ENCODE results near the gene SURF2. TPM values are rescaled to one million over a fixed set of nuclear protein-coding genes. Genes with fewer than 3 reads are reported as not detected.

The SURF2 gene
- 10.1 and 26.1 TPM in 2 replicates for total RNA-seq

DNA sequence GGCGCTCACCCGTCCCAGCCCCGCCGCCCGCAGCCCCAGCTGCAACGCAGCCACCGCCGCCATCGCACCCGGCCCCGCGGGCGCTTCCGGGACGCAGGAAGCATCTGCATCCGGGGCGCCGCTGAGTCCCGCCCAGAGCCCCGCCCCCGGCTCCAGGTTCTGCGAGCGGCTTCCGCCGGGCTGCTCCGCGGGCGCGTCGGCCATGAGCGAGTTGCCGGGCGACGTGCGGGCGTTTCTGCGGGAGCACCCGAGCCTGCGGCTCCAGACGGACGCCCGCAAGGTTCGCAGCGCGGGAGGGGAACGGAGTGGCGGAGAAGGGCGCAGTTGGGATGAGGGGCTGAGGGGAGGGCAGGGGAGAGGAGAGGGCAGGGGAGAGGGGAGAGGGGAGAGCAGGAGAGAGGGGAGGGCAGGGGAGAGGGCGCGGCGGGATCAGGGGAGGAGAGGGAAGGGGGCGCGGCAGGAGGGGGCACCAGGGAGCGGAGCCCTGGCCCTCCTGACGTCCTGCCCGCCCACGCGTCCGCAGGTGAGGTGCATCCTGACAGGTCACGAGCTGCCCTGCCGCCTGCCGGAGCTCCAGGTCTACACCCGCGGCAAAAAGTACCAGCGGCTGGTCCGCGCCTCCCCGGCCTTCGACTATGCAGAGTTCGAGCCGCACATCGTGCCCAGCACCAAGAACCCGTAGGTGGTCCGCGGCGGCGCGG, at the start of gene SURF2, which contains the start of gene SURF1:
SURF2 (plus strand) TSS at position 160 of the 701 bp plus-strand sequence; CDS start at position 203, 43 bp downstream.
SURF1 (minus strand) TSS at position 97 of the 701 bp plus-strand sequence; CDS start at position 63, 34 bp downstream.

DNA sequence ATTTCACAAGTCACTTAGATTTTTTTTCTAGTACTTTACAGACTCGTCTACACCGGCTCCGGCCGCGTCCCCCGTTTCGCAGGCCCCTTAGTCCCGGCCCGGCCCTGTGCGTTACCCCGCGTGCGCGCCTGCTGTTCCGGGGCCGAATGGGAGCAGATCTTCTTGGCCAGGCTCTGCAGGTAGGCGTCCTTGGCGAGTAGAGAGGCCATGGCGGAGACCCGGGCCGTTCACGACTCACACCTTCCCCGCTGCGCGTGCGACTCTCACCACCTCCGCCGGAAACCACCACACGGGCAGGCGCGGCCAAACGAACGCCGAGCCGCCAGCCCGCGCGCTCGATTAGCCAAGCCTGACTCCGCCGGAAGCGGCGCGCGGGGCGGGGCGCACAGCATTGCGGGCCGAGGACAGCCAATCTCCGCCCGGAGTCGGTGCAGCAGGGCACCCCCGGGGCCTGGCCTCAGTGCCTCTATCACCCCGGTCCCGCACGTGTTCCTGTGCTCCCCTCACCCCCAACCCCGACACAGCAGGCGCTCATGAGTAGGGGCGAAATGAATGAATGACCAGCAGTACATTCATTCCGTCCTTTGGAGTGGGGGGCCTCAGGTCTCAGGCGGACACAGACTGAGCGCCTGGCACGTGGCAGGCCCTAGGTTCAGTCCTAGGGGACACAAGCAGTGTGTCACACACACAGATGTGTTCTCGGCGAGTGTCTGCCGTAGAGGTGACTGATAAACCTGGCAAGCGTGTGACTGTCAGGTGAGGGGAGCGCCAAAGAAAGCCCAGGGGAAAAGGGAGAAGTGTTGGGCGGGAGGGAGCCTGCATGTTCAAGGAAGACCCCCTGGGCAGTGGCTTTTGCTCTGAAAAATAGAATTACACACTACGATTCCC, 20.2 kb upstream of the SURF2 start, which contains the start of gene SURF6:
SURF6 (minus strand) TSS at position 265 of the 888 bp plus-strand sequence; CDS start at position 209, 56 bp downstream.

DNA sequence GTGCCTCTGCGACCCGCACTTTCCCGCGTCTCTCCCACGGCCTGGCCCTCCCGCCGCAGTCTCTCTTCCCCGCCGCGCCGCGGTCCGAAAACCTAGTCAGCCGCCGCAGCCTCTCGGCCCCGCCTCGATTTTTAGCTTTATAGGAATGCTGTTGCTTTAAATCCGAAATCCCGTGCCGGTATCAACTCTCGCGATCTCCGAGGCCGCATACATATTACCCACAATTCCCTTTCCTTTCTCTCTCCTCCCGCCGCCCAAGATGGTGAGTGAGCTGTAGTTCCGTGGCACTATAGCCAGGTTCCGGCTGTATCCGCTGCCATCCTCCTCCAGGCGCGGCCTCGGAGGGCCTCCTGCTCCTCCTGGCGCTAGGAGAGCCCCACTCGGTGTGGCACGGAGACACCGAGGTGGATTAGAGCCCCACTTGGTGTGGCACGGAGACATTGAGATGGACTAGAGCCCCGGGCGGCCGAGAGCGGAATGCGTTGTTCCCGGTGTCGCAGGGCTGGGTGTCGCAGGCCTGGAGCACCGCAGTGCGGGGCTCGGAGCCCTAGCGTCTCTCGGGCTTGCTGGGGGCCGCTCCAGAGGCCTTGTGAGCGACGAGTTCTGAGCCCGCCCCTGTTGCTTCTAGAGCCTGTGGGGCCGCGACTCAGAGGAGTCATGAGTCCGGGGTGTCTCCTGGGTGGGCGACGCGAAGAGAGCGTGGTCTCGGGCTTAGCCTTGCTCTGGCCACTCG, 8.2 kb upstream of the SURF2 start, which contains the start of the genes MED22 and RPL7A:
MED22 (minus strand) TSS at position 147 of the 733 bp plus-strand sequence. CDS start 1,469 bp downstream, outside the sequence.
RPL7A (plus strand) TSS at position 234 of the 733 bp plus-strand sequence; CDS start at position 260, 26 bp downstream.

DNA sequence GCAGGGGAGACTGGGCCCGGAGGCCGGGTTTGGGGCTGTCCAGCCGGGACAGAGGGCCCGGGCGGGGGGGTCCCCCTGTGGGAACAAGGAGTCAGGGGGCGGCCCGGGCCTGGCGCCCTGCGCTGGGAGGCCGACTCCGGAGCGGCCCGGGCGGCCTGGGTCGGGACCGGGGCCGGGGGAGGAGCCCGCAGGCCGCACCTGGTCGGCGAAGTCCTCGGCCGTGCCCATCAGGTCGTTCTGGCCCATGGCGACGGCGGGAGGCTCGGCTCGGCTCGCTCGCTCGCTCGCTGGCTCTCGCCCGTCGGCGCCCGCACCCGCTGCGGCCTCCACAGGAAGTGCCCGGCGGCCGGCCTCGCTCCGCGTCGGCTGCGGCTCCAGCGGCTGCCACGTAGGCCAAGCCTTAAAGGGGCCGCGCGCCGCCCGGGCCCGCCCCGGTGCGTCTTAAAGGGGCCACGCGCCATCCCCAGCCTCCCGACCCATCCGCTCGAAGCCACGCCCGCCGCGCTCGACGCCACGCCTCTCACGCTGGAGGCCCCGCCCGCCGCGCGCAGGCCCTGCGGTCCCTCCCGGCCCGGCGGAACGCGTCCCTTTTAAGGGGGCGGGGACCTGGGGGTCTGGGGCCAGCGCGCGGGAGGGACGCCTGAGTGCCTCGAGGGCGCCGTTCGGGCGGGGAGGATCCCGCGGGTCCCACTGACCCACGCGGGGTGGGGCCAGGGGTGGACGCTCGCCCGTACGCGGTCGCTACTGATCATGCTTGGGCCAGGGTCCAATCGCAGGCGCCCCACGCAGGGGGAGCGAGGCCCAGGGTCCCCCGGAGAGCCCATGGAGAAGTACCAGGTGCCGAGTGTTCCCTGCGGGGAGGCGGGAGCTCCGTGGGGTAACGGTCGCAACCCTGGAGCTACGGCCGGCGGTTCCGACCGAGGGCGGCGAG, 19.6 kb downstream of the SURF2 start, which contains the start of the genes STKLD1 and SURF4:
STKLD1 (plus strand) TSS at position 643 of the 931 bp plus-strand sequence; CDS start at position 751, 108 bp downstream.
SURF4 (minus strand) TSS at position 337 of the 931 bp plus-strand sequence; CDS start at position 246, 91 bp downstream.

Other genes starting within 250 kb of the SURF2 start
- gene RALGDS, start 235.3 kb upstream of the SURF2 start, total RNA-seq = 23.4 and 38.5 TPM in 2 replicates
- gene GBGT1, start 192.6 kb upstream of the SURF2 start, total RNA-seq = 3.3 and 4.5 TPM in 2 replicates
- gene OBP2B, start 147.3 kb upstream of the SURF2 start, total RNA-seq = not detected in 2 replicates
- not detected in 2 replicates for gene ABO, start 81.3 kb upstream of the SURF2 start, total RNA-seq
- gene SURF6, start 20.4 kb upstream of the SURF2 start, total RNA-seq = 7.6 and 15.1 TPM in 2 replicates
- gene MED22, start 8.4 kb upstream of the SURF2 start, total RNA-seq = 13.5 and 15.1 TPM in 2 replicates
- gene RPL7A, start 8.3 kb upstream of the SURF2 start, total RNA-seq = 2,629 and 3,058 TPM in 2 replicates
- 35.5 and 40.3 TPM in 2 replicates for gene SURF1, start 63 bp upstream of the SURF2 start, total RNA-seq
- gene SURF4, start 19.5 kb downstream of the SURF2 start, total RNA-seq = 726 and 791 TPM in 2 replicates
- 0.19 and 0.85 TPM in 2 replicates for gene STKLD1, start 19.8 kb downstream of the SURF2 start, total RNA-seq
- 14.7 and 27.8 TPM in 2 replicates for gene REXO4, start 61.5 kb downstream of the SURF2 start, total RNA-seq
- 1.2 and 1.4 TPM in 2 replicates for gene ADAMTS13, start 65.8 kb downstream of the SURF2 start, total RNA-seq
- gene CACFD1, start 103.4 kb downstream of the SURF2 start, total RNA-seq = 2.7 and 5.9 TPM in 2 replicates
- 11.3 and 21.1 TPM in 2 replicates for gene SLC2A6, start 122.5 kb downstream of the SURF2 start, total RNA-seq
- not detected in 2 replicates for gene MYMK, start 168.4 kb downstream of the SURF2 start, total RNA-seq
- gene ADAMTSL2, start 178.2 kb downstream of the SURF2 start, total RNA-seq = 1.2 and 2.8 TPM in 2 replicates

Data from regular cardiac myocyte (primary cell).